GM12891 (cell line): Measurements from ENCODE around the gene SLC26A8.

Source experiments
- PAX5 ChIP-seq: IDR thresholded peaks from 2 replicates; pipeline ENCODE4 v1.6.1; 2011; ENCODE audit warnings: low read length, moderate library complexity, mild to moderate bottlenecking; ENCODE audit not compliant: insufficient read depth, severe bottlenecking
- POLR2A ChIP-seq: IDR thresholded peaks from 2 replicates; pipeline ENCODE4 v1.6.1; 2011; ENCODE audit warnings: low read depth, low read length, control low read depth
- POLR2AphosphoS5 ChIP-seq: IDR thresholded peaks from 2 replicates; pipeline ENCODE4 v1.6.1; 2011; ENCODE audit warnings: low read depth, low read length, control low read depth
- POU2F2 ChIP-seq: IDR thresholded peaks from 2 replicates; pipeline ENCODE4 v1.6.1; 2011; ENCODE audit warnings: low read depth, mild to moderate bottlenecking, control low read depth, low read length, moderate library complexity
- TAF1 ChIP-seq: IDR thresholded peaks from 2 replicates; pipeline ENCODE4 v1.6.1; 2011; ENCODE audit warnings: low read depth, low read length, control low read depth

DNA sequence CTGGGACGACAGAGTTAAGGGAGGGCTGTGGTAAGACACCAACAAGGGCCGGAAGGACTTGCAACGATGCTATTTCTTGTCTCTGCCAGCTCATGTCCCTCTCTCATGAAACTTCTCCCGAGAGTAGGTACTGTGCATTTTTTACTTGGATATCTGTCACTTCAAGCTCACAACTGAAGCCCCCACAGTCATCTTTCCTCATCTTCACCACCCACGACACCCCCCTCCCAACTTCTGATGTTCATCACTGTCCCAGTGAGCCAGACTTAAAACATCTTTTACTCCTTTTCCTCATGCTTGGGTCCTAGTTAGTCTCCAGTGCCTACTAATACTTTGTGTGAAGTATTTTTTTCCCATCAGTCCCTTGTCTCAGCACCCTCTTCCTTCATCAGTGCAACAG is 68.9 kb downstream of the SLC26A8 start:
- no peak for TF ChIP-seq TAF1
- TF ChIP-seq POLR2A, result no peak
- TF ChIP-seq POLR2AphosphoS5, result no peak
- no peak for TF ChIP-seq PAX5
- TF ChIP-seq POU2F2, result no peak
